Stomach (tissue), 9 donors: ENCODE results near the gene CSF2RB. TPM values are rescaled to one million over a fixed set of nuclear protein-coding genes. Genes with fewer than 3 reads are reported as not detected.
A peak's percentile ranks its signal among the peaks of the same experiment; 100 is the strongest.

ENCODE experiments used
- DNase-seq, 2 donors: peaks; one replicate each; pipeline versions ENCODE4 v3.0.0 to v3.0.0-alpha.2; 2013 to 2019
- H3K27ac ChIP-seq, 5 donors: fragments of 200-600 bp in 4 of 5; sonication (generic) in 4 of 5; one replicate each; pipeline ENCODE4 v1.5.1; 2013 to 2019; ENCODE audit warnings: mild to moderate bottlenecking in 1 of 5, moderate library complexity in 1 of 5
- H3K27me3 ChIP-seq, 3 donors: fragments of 200-600 bp; sonication (generic); one replicate each; pipeline ENCODE4 v1.5.1; 2017 to 2019; ENCODE audit warnings: mixed run types in 1 of 3
- H3K36me3 ChIP-seq, 4 donors: fragments of 200-600 bp; sonication (generic); 1 replicate in 3 of 4; 2 replicates in 1 of 4; pipeline ENCODE4 v1.5.1; 2016 to 2019
- H3K4me1 ChIP-seq, 4 donors: fragments of 200-600 bp; sonication (generic); one replicate each; pipeline ENCODE4 v1.5.1; 2016 to 2019
- H3K4me3 ChIP-seq, 4 donors: fragments of 200-600 bp; sonication (generic) in 3 of 4; one replicate each; pipeline ENCODE4 v1.5.1; 2016 to 2019; ENCODE audit warnings: mild to moderate bottlenecking in 1 of 4
- H3K9me3 ChIP-seq, 4 donors: fragments of 200-600 bp; sonication (generic); one replicate each; pipeline ENCODE4 v1.5.1; 2016 to 2019
- EP300 ChIP-seq: sonication (generic); formaldehyde crosslinking; IDR thresholded peaks from one replicate; pipeline ENCODE4 v1.6.1; 2017; ENCODE audit warnings: antibody characterized with exemption
- POLR2A ChIP-seq, 4 donors: fragments of 450-650 bp; IDR thresholded peaks; one replicate each; pipeline ENCODE4 v1.6.1; 2016; ENCODE audit warnings: antibody characterized with exemption in 4 of 4, control low read depth in 2 of 4, mild to moderate bottlenecking in 1 of 4, moderate library complexity in 1 of 4
- POLR2AphosphoS5 ChIP-seq, 3 donors: sonication (generic); formaldehyde crosslinking; IDR thresholded peaks; one replicate each; pipeline ENCODE4 v1.6.1; 2016; ENCODE audit warnings: antibody characterized with exemption in 3 of 3
- WGBS, 5 donors: extraction: QIAGEN DNeasy Blood & Tissue Kit in 3 of 5; methylation state at CpG; one replicate each; pipeline versions ENCODE4 v1.1.5 to v1.1.7; 2013 to 2018; 5-methylcytosine and 5-hydroxymethylcytosine counted together
- intact Hi-C: fragments of 100-400 bp; cut with DNase I; formaldehyde crosslinking; loops from one replicate; pipeline ENCODE4 v1.15.1; 2023; ENCODE audit warnings: low total_unique reads
- polyA plus RNA-seq, 3 donors: library from polyadenylated mRNA; stranded (reverse); fragments of 200-250 nt; gene quantifications; one replicate each; pipeline ENCODE4 v1.2.3, GENCODE V29; 2013
- total RNA-seq, 5 donors: library from RNA; depleted of rRNA; stranded (reverse); fragments of >200 nt; gene quantifications; one replicate each; pipeline versions ENCODE4 v1.1.0 to v1.2.3, GENCODE V29; 2014 to 2016
- TF ChIP-seq, protein P1 (sequence below), 7 experiments: fragments of 450-650 bp in 4 of 7; fragments of 200-600 bp in 3 of 7; sonication (generic) in 3 of 7; IDR thresholded peaks; one replicate each; pipeline ENCODE4 v1.5.1; 2016 to 2019; ENCODE audit warnings: antibody characterized with exemption in 7 of 7, control low read depth in 2 of 7, mild to moderate bottlenecking in 1 of 7
- donor health status: healthy with polysubstance abuse.
- donor health status: Bipolar disorder and iron deficiency.
- donor health status: healthy.

CSF2RB gene
- total and polyA plus RNA-seq, 8 donors = 0.92 to 11.9 (median 1.9) TPM

- intact Hi-C loops = no loop called here
- Histone ChIP-seq H3K27me3 (peaks cover 0 to under 1% (median 0%) of the 10 kb centered on the region in 3 donors), H3K36me3 (peaks cover 0 to 28% (median 7%) of the 10 kb centered on the region in 4 donors), H3K4me1 (peaks cover 0 to 8% (median 0%) of the 10 kb centered on the region in 4 donors), H3K27ac (no peak overlapping the region), H3K9me3 (no peaks in the 10 kb centered on the region), H3K4me3 (no peak overlapping the region)
- 74 to 84% (median 78%) methylated on average over 3 of the region's 3 CpGs for WGBS, 5 donors
- TF ChIP-seq, protein P1, sequence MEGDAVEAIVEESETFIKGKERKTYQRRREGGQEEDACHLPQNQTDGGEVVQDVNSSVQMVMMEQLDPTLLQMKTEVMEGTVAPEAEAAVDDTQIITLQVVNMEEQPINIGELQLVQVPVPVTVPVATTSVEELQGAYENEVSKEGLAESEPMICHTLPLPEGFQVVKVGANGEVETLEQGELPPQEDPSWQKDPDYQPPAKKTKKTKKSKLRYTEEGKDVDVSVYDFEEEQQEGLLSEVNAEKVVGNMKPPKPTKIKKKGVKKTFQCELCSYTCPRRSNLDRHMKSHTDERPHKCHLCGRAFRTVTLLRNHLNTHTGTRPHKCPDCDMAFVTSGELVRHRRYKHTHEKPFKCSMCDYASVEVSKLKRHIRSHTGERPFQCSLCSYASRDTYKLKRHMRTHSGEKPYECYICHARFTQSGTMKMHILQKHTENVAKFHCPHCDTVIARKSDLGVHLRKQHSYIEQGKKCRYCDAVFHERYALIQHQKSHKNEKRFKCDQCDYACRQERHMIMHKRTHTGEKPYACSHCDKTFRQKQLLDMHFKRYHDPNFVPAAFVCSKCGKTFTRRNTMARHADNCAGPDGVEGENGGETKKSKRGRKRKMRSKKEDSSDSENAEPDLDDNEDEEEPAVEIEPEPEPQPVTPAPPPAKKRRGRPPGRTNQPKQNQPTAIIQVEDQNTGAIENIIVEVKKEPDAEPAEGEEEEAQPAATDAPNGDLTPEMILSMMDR (IDR thresholded peaks at IDR 0.05) = no peak
- TF ChIP-seq POLR2AphosphoS5 (IDR thresholded peaks at IDR 0.05) (no peak), EP300 (no peak), POLR2A (IDR thresholded peaks at IDR 0.05) (no peak)
- DNase-seq = no peak
These were observed 22.3 kb downstream of the CSF2RB start for GRCh38 chr22:36935694-36936093.

GRCh38 chr22:36936362-36937116 is 23.1 kb downstream of the CSF2RB start:
- DNase-seq = no peak
- Histone ChIP-seq H3K36me3 (peaks cover 0 to 28% (median 5%) of the 10 kb centered on the region in 4 donors), H3K27me3 (peaks cover 0 to 9% (median 0%) of the 10 kb centered on the region in 3 donors), H3K9me3 (no peaks in the 10 kb centered on the region), H3K4me3 (no peak overlapping the region), H3K4me1 (peaks cover 0 to 8% (median 0%) of the 10 kb centered on the region in 4 donors), H3K27ac (peak overlapping the region in 1 of 5 donors; percentile 33)
- TF ChIP-seq, protein P1 (IDR thresholded peaks at IDR 0.05) = no peak
- TF ChIP-seq POLR2AphosphoS5 (IDR thresholded peaks at IDR 0.05) (no peak), EP300 (no peak), POLR2A (IDR thresholded peaks at IDR 0.05) (no peak)
- intact Hi-C loops = no loop called here
- WGBS, 5 donors = 61 to 82% (median 73%) methylated on average over 15 to 20 of the region's 20 CpGs

DNA sequence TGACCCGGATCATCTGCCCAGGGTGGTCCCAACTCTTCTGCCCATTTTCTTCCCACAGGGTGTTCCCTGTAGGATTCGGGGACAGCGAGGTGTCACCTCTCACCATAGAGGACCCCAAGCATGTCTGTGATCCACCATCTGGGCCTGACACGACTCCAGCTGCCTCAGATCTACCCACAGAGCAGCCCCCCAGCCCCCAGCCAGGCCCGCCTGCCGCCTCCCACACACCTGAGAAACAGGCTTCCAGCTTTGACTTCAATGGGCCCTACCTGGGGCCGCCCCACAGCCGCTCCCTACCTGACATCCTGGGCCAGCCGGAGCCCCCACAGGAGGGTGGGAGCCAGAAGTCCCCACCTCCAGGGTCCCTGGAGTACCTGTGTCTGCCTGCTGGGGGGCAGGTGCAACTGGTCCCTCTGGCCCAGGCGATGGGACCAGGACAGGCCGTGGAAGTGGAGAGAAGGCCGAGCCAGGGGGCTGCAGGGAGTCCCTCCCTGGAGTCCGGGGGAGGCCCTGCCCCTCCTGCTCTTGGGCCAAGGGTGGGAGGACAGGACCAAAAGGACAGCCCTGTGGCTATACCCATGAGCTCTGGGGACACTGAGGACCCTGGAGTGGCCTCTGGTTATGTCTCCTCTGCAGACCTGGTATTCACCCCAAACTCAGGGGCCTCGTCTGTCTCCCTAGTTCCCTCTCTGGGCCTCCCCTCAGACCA is 24.0 kb downstream of the CSF2RB start:
- no peaks in the 10 kb centered on the region for H3K9me3 ChIP-seq
- peaks cover 0 to 8% (median 0%) of the 10 kb centered on the region in 4 donors for H3K4me1 ChIP-seq
- H3K27ac ChIP-seq = peak overlapping the region in 1 of 5 donors; percentile 33
- 66 to 89% (median 86%) methylated on average over 4 to 14 of the region's 14 CpGs for WGBS, 5 donors
- TF ChIP-seq, protein P1 (IDR thresholded peaks at IDR 0.05) = no peak
- no peak for TF ChIP-seq POLR2AphosphoS5 (IDR thresholded peaks at IDR 0.05)
- TF ChIP-seq EP300 = no peak
- TF ChIP-seq POLR2A (IDR thresholded peaks at IDR 0.05) = no peak
- H3K4me3 ChIP-seq = no peak overlapping the region
- intact Hi-C loops = no loop called here
- no peak for DNase-seq
- H3K36me3 ChIP-seq = peaks cover 0 to 27% (median 5%) of the 10 kb centered on the region in 4 donors
- H3K27me3 ChIP-seq = peaks cover 0 to 16% (median 0%) of the 10 kb centered on the region in 3 donors

GRCh38 chr22:36938028-36938425 is 24.6 kb downstream of the CSF2RB start:
- Histone ChIP-seq H3K4me1 (peaks cover 0 to 8% (median 0%) of the 10 kb centered on the region in 4 donors), H3K27ac (no peak overlapping the region), H3K36me3 (peaks cover 0 to 22% (median 4%) of the 10 kb centered on the region in 4 donors), H3K27me3 (peaks cover 0 to 22% (median 0%) of the 10 kb centered on the region in 3 donors), H3K4me3 (no peak overlapping the region), H3K9me3 (no peaks in the 10 kb centered on the region)
- TF ChIP-seq POLR2AphosphoS5 (IDR thresholded peaks at IDR 0.05) (no peak), EP300 (no peak), POLR2A (IDR thresholded peaks at IDR 0.05) (no peak)
- TF ChIP-seq, protein P1 (IDR thresholded peaks at IDR 0.05) = no peak
- intact Hi-C loops = no loop called here
- WGBS, 5 donors = 85 to 88% (median 88%) methylated on average over 12 of the region's 12 CpGs
- no peak for DNase-seq
